Measurements from ENCODE around the gene XPO4.
A peak's percentile ranks its signal among the peaks of the same experiment; 100 is the strongest.

Gene XPO4

DNA sequence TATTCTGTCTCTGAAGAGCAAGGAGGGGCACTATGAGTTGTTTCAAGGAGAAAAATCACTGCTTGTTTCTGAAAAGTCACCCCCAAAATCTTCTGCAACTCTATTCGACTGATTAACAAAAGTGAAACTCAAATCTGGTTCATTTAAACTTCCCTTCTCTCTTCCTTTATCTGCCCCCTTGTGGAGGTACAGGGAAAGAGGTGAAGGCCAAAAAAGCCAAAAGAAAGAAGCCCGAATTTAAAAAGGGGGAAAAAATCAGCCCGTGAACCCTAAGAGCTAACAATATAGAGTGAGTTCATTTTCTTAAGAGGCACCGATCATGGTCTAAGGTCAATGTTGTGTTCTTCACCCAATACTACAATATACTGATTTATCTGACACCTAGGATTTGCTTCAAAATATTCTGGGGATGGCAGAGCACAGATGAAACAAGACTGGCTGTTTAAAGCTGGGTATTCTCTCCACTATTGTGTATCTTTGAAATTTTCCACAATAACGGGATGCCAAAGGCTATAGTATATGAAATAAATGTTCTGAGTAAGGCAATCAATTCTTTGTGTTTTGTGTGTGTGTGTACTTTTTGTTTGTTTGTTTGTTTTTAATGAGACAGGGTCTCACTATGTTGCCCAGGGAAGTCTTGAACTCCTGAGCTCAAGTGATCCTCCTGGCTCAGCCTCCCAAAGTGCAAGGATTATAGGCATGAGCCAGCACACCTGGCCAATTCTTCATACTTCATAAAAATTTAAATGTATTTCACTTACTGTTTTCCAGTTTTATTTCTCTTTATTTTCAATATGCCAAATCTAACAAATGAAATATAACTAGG is 73.8 kb downstream of the XPO4 start:
- peak; percentile 41 for DNase-seq (ENCODE audit: low spot score)

DNA sequence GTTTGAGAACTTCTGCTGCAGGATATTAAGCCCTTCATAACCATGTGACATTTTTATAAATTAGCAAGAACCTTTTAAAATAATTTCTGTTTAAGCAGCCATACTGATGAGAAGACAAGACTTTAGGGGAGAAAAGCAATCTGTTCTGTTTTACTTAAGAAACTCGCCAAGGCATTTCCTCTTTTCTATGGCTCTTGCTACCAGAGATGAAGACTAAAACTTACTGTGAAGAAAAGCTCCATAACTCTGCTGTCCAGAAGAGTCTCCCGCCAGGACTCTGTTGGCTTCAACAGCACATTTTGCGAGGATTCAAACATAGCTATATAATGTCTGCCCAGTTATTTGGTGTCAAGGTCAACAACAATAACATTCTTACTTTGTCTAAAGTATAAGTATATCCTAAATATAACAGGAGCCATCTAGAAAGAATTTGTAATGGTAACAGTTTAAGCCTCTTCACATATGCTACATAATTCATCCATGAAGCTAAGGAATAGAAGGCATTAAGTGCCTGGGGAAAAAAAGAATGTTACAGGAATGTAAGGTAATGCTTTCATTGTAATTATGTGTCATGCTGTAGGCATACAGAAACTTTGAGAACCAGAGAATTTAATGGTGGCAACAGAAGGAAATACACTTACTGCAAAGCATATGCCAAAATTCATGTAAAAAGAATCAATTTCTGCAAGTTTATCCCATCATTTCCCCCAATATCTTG is 75.5 kb downstream of the XPO4 start:
- DNase-seq (ENCODE audit: low spot score): no peak

DNA sequence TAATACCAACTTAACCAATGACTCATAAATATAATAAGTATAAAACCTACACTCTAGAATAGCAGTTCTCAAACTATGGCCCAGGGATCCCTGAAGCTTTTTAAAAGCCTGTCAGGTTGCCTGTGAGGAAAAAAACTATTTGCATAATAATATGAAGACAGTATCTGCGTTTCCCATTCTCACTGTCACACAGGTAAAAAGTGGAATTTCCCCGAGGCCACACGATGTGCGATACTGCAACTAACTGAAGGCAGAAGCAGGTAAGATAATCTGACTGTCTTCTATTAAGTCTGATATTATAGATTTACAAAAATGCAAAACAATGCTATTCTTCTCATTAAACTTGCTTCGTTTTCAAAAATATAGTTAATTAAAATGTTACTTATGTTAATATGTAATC is 76.2 kb downstream of the XPO4 start:
- DNase-seq (ENCODE audit: low spot score): no peak

- no peak for DNase-seq (ENCODE audit: low spot score)
Measured at GRCh38 chr13:20825477-20825875, 77.1 kb downstream of the XPO4 start.

DNA sequence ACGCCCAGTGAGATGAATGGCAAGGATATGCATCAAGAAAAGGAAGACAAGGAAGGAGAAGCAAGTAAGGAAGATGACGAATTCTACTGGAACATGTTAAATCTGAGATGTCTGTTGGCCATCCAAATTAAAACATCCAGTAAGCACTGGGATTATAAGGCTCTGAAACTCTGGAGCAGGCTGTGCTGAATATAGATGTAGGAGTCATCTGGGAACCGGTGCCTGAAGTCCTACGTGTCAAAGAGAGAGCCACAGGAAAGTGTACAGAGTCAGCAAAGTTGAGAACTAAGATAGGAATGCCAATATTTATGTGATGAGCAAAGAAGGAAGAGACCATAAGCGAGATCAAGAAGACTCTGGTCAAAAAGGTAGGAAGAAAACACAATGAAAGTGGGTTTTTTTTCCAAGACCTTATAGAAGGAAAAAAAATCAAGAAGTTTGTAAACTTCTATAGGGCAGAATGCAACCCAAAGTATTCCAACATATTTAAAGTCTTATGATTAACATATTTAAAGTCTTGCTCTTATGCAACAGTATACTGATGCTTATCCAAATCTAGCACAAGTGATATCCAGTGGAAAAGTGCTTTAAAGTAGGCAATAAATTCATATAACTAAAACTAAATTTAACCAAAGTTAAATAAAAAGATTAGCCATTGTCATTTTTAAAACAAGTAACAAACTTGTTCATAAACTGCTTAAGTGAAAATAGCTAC is 77.6 kb downstream of the XPO4 start:
- peak; percentile 34 for DNase-seq (ENCODE audit: low spot score)

GRCh38 chr13:20823071-20823470 is 79.5 kb downstream of the XPO4 start:
- DNase-seq (ENCODE audit: low spot score): no peak

GRCh38 chr13:20822406-20822805 is 80.1 kb downstream of the XPO4 start:
- no peak for DNase-seq (ENCODE audit: low spot score)

GRCh38 chr13:20819715-20820114 is 82.8 kb downstream of the XPO4 start:
- DNase-seq (ENCODE audit: low spot score): no peak

GRCh38 chr13:20815464-20815863 is 87.1 kb downstream of the XPO4 start:
- no peak for DNase-seq (ENCODE audit: low spot score)

DNA sequence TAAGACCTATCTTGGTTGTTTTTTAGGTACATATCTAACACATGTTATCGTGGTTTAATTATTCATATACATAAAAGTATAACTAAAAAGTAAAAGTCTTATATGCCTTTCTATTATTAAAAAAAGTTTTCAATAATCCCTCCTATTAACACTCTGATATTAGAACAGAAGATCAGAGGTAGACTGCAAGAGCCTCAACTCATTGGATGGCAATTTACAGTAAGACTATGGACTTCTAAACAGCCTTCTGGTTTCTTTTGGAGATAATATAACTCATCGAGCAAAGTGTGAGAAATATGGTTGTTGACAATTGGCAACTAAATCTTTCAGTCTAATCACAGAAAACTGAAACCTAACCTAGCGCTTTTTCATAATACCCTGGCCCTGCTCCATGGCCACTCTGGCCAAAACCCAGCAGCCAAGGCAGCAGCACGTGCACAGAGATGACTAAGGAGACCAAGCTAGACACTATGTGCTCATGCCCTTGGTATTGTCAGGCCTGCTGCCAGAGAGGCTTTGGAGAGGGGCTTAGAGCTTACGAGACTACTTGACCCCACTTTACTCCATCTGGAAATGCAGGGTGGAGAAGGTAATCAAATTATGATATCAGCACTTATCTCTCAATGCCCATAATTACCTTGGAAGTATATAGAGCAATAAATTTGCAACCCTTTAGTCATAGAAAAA is 88.2 kb downstream of the XPO4 start:
- peak; percentile 91 for DNase-seq (ENCODE audit: low spot score)

GRCh38 chr13:20812890-20813289 is 89.7 kb downstream of the XPO4 start:
- no peak for DNase-seq (ENCODE audit: low spot score)

- no peak for DNase-seq (ENCODE audit: low spot score)
Measured at GRCh38 chr13:20810808-20811207, 91.7 kb downstream of the XPO4 start.

DNA sequence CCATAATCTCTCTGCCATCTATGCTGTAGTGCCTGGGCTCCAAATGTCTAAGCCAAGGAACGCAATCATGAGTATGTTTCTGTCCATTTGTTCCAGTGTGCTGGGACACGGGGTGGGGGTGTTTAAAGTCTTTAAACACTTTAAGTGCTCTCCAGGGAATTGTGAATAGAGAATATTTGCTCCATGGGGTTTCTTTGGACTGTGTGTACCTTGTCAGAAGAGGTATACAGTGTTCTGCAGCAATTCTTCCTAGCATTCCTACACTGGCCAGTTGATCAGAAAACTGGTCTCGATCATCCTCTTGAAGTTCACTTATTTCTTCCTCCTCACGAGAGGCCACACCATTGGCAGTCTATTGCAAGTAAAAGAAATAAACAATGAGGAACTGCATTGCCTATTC is 93.7 kb downstream of the XPO4 start:
- no peak for DNase-seq (ENCODE audit: low spot score)

GRCh38 chr13:20803180-20803965 is 99.2 kb downstream of the XPO4 start:
- DNase-seq (ENCODE audit: low spot score): no peak

- DNase-seq (ENCODE audit: low spot score): no peak
Measured at GRCh38 chr13:20801707-20802106, 100.8 kb downstream of the XPO4 start.

DNA sequence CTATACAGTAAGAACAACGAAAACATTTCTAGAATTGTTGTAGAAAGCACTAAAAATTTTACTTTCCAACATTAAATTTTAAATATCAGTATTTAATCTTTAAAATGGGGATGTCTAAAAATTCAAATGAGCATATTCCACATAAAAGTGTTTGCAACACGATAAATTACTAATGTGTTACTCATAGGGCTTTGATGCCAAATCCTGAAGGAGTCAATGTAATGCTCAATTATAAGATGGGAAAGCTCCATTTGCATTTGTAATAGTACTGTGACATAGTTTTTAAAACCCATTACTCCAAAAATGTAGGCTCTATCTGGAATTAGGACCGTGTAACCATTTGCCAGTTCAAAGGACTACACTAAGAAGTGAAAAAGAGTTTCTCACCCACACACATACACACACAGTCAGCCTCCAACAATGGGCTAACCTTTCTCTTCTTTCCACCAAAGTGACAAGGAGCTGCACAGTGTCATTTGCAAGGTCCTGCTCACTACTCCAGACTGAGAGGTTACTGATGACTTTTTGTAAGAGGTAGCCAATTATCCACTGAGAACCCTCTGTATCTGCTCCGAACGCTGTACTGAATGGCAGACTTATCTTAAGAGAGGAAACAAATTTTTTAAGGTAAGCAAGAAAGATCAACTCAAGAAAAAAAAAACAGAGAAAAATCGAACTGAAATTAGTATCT is 102.7 kb downstream of the XPO4 start:
- DNase-seq (ENCODE audit: low spot score): peak; percentile 39

DNA sequence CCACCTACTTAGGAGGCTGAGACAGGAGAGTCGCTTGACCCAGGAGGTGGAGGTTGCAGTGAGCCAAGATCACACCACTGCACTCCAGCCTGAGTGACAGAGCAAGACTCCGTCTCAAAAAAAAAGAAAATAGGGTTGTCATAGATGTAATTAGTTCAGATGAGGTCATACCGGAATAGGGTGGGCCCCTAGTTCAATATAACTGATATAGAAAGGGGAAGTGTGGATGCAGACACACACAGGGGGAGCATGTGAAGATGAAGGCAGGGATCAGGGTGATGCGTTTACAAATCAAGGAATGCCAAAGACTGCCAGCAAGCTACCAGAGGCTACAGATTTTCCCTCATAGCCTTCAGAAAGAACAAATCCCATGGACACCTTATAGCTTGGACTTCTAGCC is 104.5 kb downstream of the XPO4 start:
- no peak for DNase-seq (ENCODE audit: low spot score)

GRCh38 chr13:20796791-20797508 is 105.6 kb downstream of the XPO4 start:
- DNase-seq (ENCODE audit: low spot score): peak; percentile 34

- DNase-seq (ENCODE audit: low spot score): no peak
Measured at GRCh38 chr13:20789665-20790064, 112.9 kb downstream of the XPO4 start.

- DNase-seq (ENCODE audit: low spot score): no peak
Measured at GRCh38 chr13:20788312-20788711, 114.2 kb downstream of the XPO4 start.
